Fibroblast of villous mesenchyme (primary cell): ENCODE results near the gene WDR17. TPM values are rescaled to one million over a fixed set of nuclear protein-coding genes. Genes with fewer than 3 reads are reported as not detected.

Experiments used
- DNase-seq: peaks from one replicate; pipeline ENCODE4 v3.0.0-alpha.2; 2010; ENCODE audit warnings: low read depth
- H3K4me3 ChIP-seq: 2 replicates; pipeline ENCODE4 v1.5.1; 2011; ENCODE audit warnings: low read depth, mild to moderate bottlenecking, low read length
- total RNA-seq: library from RNA; depleted of rRNA; stranded (reverse); fragments of >200 nt; gene quantifications from 2 replicates; pipeline ENCODE4 v1.2.3, GENCODE V29; 2012
- TF ChIP-seq, protein P1 (sequence below): IDR thresholded peaks from 2 replicates; pipeline ENCODE4 v1.5.1; 2012; ENCODE audit warnings: low read depth, mild to moderate bottlenecking, low read length; ENCODE audit not compliant: insufficient read depth

WDR17 gene
- total RNA-seq = 0.64 and 0.86 TPM in 2 replicates

- H3K4me3 ChIP-seq = peak within 1 kb of the TSS; percentile 37
- peak; percentile 30 for DNase-seq
- TF ChIP-seq, protein P1, sequence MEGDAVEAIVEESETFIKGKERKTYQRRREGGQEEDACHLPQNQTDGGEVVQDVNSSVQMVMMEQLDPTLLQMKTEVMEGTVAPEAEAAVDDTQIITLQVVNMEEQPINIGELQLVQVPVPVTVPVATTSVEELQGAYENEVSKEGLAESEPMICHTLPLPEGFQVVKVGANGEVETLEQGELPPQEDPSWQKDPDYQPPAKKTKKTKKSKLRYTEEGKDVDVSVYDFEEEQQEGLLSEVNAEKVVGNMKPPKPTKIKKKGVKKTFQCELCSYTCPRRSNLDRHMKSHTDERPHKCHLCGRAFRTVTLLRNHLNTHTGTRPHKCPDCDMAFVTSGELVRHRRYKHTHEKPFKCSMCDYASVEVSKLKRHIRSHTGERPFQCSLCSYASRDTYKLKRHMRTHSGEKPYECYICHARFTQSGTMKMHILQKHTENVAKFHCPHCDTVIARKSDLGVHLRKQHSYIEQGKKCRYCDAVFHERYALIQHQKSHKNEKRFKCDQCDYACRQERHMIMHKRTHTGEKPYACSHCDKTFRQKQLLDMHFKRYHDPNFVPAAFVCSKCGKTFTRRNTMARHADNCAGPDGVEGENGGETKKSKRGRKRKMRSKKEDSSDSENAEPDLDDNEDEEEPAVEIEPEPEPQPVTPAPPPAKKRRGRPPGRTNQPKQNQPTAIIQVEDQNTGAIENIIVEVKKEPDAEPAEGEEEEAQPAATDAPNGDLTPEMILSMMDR = no peak
Measured at GRCh38 chr4:176065435-176066291, at the start of gene WDR17. WDR17 (plus strand) TSS chr4:176065841; CDS start chr4:176111581, 45,740 bp downstream.

DNA sequence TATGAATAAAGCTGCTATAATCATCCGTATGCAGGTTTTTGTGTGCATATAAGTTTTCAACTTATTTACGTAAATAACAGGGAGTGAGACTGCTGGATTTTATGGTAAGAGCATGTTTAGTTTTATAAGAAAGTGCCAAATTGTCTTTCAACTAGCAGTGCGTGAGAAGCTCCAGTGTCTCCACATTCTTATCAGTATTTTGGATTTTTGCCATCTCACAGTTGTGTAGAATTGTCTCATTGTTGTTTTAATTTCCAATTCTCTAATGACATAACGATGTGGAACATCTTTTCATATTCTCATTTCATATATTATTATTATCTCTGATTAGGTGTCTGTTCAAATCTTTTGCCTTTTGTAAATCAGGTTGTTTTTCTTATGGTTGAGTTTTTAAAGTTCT lies 49.0 kb upstream of the WDR17 start:
- no peak for DNase-seq
- H3K4me3 ChIP-seq = no peak overlapping the region
- TF ChIP-seq, protein P1 = no peak

- H3K4me3 ChIP-seq = no peak overlapping the region
- TF ChIP-seq, protein P1 = no peak
- DNase-seq = no peak
Measured at GRCh38 chr4:176020481-176021085, 45.1 kb upstream of the WDR17 start.

DNA sequence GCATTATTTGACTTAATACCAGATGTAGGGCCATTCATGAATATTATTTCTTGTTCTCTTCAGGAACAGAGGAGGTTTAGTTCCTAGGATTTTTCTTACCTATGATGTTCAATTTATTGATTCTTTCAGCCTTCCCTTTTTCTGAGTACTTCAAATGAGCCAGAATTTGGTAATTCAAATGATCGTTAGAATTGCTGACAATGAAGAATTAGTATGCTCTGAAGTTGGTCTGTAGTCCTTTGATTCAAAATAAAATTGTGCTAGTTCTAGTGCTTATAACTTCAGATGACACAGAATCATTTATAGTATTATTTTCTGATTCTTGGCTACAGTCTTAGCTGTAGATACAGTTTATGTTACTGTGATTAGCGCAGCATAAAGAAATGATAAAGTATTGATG lies 35.2 kb upstream of the WDR17 start:
- H3K4me3 ChIP-seq = no peak overlapping the region
- TF ChIP-seq, protein P1 = no peak
- no peak for DNase-seq

- TF ChIP-seq, protein P1 = no peak
- H3K4me3 ChIP-seq = no peak overlapping the region
- DNase-seq = no peak
Measured at GRCh38 chr4:176031922-176032321, 33.7 kb upstream of the WDR17 start.

GRCh38 chr4:176032454-176032853 lies 33.2 kb upstream of the WDR17 start:
- TF ChIP-seq, protein P1 = no peak
- no peak for DNase-seq
- H3K4me3 ChIP-seq = no peak overlapping the region

GRCh38 chr4:176034499-176034898 lies 31.1 kb upstream of the WDR17 start:
- no peak overlapping the region for H3K4me3 ChIP-seq
- DNase-seq = peak; percentile 64
- TF ChIP-seq, protein P1 = peak; percentile 30
